Right forelimb (tissue), 1 donor: ENCODE data around the gene TAB3.
"Not testable (repeated sequence)": the region's sequence is repeated elsewhere in the genome, so short reads cannot be mapped to it uniquely, and the experiment has no call there.

ENCODE experiments used
- DNase-seq: peaks from one replicate; pipeline ENCODE4 v3.0.0-alpha.2; 2018

The TAB3 gene

DNA sequence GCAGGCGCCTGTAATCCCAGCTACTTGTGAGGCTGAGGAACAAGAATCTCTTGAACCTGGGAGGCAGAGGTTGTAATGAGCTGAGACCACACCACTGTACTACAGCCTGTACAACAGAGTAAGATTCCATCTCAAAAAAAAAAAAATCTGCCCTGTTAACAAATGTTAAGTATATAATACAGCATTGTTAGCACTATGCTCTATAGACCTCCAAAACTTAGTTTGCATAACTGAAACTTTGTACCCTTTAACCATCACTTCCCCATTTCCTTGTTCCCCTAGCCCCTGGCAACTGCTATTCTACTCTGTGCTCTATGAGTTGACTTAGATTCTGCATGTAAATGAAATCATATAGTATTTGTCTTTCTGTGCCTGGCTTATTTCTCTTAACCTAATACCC is 76.7 kb downstream of the TAB3 start:
- DNase-seq, result no peak

DNA sequence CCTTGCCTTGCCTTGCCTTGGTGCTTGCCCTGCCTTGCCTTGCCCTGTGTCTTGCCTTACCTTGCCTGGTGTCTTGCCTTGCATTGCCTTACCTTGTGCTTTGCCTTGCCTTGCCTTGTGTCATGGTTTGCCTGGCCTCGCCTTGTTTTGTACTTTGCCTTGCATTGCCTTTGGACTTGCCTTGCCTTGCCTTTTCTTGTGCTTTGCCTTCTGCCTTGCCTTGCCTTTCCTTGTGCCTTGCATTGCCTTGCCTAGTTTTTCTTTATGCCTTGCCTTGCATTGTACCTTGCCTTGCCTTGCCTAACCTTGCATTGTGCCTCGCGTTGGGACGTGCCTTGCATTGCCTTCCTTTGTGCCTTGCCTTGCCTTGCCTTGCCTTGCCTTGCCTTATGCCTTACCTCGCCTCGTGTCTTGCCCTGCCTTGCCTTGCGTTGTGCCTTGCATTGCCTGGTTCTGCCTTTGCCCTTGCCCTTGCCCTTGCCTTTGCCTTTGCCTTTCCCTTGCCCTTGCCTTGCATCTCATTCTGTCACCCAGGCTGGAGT is 82.8 kb downstream of the TAB3 start:
- DNase-seq, result no peak

DNA sequence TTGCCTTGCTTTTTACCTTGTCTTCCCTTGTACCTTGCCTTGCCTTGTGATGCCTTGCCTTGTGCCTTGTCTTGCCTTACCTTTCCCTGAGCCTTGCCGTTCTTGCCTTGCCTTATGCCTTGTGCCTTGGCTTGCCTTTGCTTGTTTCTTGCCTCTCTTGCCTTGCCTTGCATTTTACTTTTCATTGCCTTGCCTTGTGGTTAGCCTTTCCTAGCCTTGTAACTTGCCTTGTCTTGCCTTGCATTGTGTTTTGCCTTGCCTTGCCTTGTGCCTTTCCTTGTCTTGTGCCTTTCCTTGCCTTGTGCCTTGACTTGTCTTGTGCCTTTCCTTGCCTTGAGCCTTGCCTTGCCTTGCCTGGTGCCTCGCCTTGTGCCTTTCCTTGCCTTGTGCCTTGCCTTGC is 84.6 kb downstream of the TAB3 start:
- no peak for DNase-seq

DNA sequence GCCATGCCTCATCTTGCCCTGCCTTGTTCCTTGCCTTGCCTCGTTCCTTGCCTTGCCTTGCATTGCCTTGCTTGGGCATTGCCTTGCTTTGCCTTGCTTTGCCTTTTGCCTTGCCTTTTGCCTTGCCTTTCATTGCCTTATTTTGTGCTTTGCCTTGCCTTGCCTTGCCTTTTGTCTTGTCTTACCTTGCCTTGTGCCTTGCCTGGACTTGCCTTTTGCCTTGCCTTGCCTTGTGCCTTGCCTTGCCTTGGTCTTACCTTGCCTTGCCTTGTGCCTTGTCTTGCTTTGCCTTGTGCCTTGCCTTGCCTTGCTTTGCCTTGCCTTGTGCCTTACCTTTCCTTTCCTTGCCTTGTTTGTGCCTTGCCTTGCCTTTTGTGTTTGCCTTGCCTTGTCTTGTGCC is 88.2 kb downstream of the TAB3 start:
- DNase-seq, result no peak

DNA sequence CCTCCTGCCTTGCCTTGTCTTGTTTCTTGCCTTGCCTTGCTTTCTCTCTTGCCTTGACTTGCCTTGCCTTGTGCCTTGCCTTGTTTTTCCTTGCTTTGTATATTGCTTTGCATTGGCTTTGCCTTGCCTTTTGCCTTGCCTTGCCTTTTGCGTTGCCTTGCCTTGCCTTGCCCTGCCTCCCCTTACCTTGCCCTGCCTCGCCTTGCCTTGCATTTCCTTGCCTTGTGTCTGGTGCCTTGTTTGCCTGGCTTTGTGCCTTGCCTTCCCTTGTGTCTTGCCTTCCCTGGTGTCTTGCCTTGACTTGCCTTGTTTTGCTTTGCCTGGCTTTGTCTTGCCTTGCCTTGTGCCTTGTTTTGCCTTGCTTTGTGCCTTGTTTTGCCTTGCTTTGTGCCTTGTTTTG is 89.7 kb downstream of the TAB3 start:
- DNase-seq, result no peak

DNA sequence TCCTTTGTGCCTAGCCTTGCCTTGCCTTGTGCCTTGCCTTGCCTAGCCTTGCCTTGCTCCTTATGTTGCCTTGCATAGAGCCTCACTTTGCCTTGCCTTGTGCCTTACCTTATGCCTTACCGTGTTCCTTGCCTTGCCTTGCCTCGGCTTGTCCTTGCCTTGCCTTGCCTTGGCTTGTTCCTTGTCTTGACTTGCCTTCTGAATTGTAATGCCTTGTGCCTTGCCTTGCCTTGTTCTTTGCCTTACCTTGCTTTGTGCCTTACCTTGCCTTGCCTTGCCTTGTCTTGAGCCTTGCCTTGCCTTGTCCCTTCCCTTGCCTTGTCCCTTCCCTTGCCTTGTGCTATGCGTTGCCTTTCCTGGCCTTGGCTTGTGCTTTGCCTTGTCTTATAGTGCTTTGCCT is 90.2 kb downstream of the TAB3 start:
- no peak for DNase-seq

DNA sequence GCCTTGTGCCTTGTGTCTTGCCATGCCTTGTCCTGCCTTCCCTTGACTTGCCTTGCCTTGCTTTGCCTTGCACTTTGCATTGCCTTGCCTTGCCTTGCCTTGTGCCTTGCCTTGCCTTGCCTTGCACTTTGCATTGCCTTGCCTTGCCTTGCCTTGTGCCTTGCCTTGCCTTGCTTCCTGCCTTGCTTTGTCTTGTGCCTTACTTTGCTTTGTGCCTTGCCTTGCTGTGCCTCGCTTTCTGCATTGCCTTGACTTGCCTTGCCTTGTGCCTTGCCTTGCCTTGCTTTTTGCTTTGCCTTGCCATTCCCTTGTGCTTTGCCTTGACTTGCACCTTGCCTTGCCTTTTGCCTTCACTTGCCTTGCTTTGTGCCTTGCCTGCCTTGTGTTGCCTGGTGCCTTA is 91.8 kb downstream of the TAB3 start:
- not testable (repeated sequence) for DNase-seq

DNA sequence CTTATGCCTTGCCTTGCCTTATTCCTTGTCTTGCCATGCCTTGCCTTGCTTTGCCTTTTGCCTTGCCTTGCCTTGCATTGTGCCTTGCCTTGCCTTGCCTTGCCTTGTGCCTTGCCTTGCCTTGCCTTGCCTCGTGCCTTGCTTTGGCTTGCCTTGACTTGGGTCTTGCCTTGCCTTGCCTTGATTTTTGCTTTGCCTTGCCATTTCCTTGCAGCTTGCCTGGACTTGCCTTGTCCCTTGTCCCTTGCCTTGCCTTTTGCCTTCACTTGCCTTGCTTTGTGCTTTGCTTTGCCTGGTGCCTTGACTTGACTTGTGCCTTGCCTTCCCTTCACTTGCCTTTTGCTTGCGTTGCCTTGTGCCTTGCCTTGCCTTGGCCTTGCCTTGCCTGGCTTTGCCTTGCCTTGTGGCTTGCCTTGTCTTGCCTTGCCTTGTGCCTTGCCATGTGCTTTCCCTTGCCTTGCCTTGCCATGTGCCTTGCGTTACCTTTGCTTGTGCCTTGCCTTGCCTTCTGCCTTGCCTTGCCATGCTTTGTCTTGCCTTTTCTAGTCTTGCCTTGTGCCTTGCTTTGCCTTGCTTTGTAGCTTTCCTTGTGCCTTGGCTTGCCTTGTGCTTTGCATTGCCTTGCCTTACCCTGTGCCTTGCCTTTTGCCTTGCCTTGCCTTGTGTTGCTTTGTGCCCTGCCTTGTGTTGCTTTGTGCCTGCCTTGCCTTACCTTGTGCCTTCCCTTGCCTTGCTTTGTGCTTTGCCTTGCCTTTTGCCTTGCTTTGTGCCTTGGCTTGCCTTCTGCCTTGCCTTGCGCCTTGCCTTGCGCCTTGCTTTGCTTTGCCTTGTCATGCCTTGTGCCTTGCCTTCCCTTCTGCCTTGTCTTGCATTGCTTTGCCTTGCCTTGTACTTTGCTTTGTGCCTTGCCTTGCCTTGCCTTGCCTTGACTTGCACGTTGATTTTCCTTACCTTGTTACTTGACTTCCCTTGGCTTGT is 92.8 kb downstream of the TAB3 start:
- no peak for DNase-seq

DNA sequence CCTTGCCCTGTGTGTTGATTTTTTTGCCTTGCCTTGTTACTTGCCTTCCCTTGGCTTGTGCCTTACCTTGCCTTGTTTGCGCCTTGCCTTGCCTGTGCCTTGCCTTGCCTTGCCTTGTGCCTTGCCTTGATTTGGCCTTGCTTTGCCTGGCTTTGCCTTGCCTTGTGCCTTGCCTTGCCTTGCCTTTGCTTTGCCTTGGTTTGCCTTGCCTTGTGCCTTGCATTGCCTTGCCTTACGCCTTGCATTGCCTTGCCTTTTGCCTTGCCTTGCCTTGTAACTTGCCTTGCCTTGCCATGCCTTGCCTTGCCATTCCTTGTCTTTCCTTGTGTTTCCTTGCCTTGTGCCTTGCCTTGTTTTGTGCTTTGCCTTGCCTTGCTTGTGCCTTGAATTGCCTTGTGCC is 94.6 kb downstream of the TAB3 start:
- DNase-seq, result no peak

DNA sequence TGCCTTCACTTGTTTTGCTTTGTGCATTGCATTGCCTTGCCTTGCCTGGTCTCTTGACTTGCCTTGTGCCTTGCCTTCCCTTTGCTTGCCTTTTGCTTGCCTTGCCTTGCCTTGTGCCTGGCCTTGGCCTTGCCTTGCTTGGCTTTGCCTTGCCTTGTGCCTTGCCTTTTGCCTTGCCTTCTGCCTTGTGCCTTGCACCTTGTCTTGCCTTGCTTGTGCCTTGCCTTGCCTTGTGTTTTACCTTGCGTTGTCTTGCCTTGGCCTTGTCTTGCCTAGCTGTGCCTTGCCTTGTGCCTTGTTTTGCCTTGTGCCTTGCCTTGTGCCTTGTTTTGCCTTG is 95.3 kb downstream of the TAB3 start:
- DNase-seq, result no peak

DNA sequence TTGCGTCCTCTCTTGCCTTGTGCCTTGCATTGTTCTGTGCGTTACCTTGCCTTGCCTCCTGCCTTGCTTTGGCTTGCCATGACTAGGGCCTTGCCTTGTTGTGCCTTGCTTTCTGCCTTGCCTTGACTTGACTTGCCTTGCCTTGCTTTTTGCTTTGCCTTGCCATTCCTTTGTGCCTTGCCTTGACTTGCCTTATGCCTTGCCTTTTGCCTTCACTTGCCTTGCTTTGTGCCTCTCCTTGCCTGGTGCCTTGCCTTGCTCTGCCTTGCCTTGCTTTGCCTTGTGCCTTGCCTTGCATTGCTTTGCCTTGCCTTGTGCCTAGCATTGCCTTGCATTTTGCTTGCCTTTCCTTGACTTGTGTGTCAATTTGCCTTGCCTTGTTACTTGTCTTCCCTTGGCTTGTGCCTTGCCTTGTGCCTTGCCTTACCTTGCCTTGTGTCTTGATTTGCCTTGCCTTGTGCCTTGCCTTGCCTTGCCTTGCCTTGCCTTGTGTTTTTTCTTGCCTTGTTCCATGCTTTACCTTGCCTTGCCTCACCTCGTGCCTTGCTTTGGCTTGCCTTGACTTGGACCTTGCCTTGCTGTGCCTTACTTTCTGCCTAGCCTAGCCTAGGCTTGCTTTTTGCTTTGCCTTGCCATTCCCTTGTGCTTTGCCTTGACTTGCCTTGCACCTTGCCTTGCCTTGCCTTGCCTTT is 95.8 kb downstream of the TAB3 start:
- DNase-seq, result no peak

DNA sequence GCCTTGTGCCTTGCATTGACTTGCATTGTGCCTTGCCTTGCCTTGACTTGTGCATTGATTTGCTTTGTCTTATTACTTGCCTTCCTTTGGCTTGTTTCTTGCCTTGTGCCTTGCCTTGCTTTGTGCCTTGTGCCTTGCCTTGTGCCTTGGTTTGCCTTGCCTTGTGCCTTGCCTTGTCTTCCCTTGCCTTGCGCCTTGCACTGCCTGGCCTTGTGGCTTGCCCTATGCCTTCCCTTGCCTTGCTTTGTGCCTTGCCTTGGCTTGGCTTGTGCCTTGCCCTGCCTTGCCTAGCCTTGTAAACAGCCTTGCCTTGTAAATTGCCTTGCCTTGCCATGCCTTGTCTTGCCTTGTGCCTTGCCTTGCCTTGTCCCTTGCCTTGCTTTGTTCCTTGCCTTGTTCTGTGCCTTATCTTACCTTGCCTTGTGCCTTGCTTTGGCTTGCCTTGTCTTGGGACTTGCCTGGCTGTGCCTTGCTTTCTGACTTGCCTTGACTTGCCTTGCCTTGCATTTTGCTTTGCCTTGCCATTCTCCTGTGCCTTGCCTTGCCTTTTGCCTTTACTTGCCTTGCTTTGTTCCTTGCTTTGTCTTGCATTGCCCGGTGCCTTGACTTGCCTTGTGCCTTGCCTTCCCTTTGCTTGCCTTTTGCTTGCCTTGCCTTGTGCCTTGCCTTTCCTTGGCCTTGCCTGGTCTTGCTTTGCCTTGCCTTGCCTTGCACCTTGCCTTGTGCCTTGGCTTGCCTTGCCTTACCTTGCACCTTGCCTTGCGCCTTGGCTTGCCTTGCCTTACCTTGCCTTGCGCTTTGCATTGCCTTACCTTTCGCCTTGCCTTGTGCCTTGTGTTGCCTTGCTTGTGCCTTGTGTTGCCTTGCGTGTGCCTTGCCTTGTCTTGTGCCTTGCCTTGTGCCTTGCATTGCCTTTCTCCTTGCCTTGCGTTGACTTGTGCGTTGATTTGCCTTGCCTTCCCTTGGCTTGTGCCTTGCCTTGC is 97.5 kb downstream of the TAB3 start:
- DNase-seq, result no peak

DNA sequence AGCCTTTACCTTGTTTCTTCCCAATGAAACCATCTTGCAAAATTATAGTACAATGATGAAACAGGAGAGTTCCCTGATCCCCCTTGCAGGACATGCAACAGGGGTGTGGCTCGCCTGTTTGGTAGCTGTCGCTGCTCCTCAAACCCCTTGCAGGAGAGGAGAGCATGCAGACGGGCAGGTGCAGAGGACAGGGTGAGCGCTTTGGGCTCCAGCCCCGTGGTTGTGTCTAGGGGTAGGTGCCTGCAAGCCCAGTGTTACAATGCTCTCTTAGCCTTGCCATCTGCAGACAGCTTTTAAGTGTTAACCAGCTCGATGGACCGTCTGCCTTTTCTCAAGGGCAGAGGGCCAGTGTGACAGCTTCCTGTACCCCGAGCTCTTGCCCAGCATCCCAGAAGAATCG is 102.0 kb downstream of the TAB3 start:
- DNase-seq, result no peak

DNA sequence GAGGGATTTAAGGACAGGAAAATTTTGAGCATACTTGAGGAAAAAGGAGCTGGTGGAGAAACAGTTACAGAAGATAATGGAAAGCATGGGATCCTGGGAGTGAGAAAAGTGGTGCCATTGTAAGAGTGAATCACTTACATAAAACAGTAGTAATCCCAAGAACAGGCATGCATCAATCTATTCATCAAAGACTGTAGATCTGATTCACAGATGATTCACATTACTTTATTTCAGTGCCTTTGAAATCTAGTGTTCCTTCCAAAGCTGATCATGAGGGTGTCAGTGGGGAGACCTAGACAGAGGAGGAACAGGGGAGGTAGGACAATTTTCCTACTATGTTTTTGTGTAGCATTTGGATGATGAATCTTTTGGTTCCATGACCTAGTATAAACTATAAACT is 102.7 kb downstream of the TAB3 start:
- DNase-seq, result no peak

DNA sequence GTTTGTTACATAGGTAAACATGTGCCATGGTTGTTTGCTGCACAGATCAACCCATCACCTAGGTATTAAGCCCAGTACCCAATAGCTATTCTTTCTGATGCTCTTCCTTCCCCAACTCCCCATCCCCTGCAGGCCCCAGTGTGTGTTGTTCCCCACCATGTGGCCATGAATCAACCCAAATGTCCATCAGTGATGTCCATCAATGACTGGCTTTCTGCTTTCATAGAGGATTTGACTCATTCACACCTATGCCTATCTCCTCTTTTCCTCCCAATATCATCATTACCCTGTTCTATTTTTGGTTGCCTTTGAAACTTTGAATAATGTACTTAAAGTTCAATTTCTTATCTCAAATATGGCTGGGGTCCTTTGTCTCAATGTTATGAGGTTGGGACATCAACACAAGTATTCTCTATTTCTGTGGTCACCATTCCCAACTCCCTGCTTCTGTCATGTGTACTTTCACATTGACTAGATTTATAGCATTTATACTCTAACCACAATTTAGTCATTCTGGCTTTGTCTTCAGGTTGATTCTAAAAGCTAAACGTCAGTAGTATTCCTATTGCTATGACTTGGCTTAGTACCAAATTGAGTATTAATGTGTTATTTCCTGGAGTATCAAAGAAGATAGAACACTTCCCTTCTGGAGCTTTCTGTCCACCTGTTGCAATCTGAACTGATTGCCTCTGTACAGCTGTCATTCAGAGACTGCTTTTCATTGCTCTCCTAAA is 107.2 kb downstream of the TAB3 start:
- no peak for DNase-seq

DNA sequence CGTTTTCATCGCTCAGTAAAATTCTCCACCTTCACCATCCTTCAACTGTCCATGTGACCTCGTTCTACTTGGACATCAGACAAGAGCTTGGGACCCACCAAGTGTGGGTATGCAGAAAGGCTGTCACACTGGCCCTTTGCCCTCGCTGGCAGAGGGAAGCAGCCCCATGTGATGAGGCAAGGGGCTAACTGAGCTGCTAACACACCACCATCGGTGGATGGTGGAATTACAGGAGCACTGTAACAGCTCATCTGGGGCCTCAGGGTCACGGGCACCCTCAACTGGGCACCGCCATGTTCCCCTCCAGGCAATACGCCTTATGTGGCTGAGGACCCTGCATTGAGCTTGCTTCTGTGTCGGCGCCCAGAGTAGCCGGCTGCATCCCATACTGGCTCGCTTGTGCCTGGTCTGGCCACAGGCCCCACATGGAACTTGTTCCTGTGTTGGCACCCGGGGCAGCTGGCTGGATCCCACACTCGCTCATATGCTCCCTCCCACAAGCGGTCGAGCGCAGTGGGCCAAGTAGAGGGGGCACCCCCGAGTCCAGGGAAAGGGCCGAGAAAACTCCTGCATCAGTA is 109.5 kb downstream of the TAB3 start:
- no peak for DNase-seq

DNA sequence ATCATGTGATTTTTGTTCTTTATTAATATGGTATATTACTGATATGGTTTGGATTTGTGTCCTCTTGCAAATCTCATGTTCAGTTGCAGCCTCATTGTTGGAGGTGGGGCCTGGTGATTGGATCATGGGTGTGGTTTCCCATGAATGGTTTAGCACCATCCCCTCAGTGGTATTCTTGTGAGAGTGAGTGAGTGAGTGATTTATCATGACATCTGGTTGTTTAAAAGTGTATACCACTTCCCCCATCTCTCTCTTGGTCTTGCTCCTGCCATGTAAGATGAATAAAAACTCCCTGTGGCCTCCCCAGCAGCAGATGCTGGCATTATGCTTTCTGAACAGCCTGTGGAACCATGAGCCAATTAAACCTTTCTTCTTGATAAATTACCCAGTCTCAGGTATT is 111.5 kb downstream of the TAB3 start:
- no peak for DNase-seq
